Renal cortex interstitium (tissue), 15 donors: ENCODE results near the gene RAPGEF2. TPM values are rescaled to one million over a fixed set of nuclear protein-coding genes. Genes with fewer than 3 reads are reported as not detected.
"Not testable (repeated sequence)": the region's sequence is repeated elsewhere in the genome, so short reads cannot be mapped to it uniquely, and the experiment has no call there.

ENCODE experiments used
- DNase-seq, 11 donors: peaks; one replicate each; pipeline ENCODE4 v3.0.0-alpha.2; 2013; ENCODE audit warnings: low read depth in 9 of 11, low spot score in 4 of 11; ENCODE audit errors: extremely low read depth in 1 of 11
- long read RNA-seq, 16 experiments: transcript quantifications; one replicate each; lab custom pipeline, GENCODE V29; 2026
- polyA plus RNA-seq, 3 donors: library from polyadenylated mRNA; unstranded; fragments of 120-200 nt; gene quantifications; one replicate each; pipeline ENCODE4 v1.2.1, GENCODE V29; 2013; ENCODE audit not compliant: insufficient read length in 3 of 3

The RAPGEF2 gene
- polyA plus RNA-seq = 10 to 100 TPM; 45.0 to 51.6 (median 48.5) TPM
- long read RNA-seq, donor 1 = 0 reads
- long read RNA-seq, donor 2 = 0 reads
- long read RNA-seq, donor 3 = 0 reads
- long read RNA-seq, donor 4 = 0 reads
- long read RNA-seq, donor 5 = 0 reads
- long read RNA-seq, donor 6, partial matches to known transcripts = 5 of 5 reads
- long read RNA-seq, donor 6, other reads (novel, unspliced or antisense) = 0 of 5 reads
- long read RNA-seq, donor 7, partial matches to known transcripts = 0 of 1 reads
- long read RNA-seq, donor 7, other reads (novel, unspliced or antisense) = 0 of 1 reads
- long read RNA-seq, donor 8 = 0 reads
- long read RNA-seq, donor 9 = 0 reads
- long read RNA-seq, donor 10 = 0 reads
- long read RNA-seq, donor 11 = 0 reads
- long read RNA-seq, donor 12 = 0 reads
- long read RNA-seq, donor 13 = 0 reads
- long read RNA-seq, donor 14, partial matches to known transcripts = 0 of 1 reads
- long read RNA-seq, donor 14, other reads (novel, unspliced or antisense) = 0 of 1 reads
- long read RNA-seq, donor 15 = 0 reads
- long read RNA-seq, donor 16, partial matches to known transcripts = 38 of 39 reads
- long read RNA-seq, donor 16, other reads (novel, unspliced or antisense) = 0 of 39 reads

DNA sequence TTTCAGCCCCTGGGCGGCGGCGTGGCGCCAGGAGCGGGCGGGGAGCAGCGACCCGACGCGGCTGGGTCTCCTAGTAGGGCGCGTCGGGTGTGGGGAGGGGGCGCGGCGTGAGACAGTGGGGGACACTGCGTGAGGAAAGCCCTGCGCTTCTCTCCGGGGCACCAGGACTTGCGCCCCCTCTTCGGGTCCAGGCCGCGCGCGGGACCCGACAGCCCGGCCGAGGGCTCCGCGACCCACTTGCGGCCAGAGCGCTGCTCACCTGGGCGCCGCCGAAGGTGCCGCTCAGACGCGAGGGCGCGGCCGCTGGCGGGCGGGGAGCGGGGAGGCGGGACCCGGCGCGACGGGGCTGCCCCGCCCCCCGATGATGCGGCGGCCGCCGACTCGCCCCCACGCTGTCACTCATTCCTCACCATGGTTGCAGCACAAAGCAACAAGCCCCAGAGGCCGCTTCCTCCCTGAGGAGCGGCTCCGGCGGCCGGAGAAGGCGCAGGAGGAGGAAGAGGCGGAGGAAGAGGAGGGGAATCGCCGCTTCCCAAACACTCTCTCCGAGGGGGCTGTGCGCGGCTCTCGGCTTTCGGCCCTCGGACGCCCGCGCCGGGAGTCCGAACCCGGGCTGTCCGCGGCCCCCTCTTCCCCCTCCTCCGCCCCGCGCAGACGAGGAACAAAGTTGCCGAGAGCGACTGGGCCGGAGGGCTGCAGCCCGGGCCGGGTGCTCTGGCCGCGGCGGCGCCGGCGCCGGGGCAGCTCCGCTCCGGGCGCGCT, at the start of gene RAPGEF2:
Gene RAPGEF2 (plus strand): TSS at position 458 of the 762 bp plus-strand sequence. CDS start 1,084 bp downstream, outside the sequence.
- peak; percentile 80 to 93 (median 88) for DNase-seq

- no peak for DNase-seq
These were observed 47.0 kb upstream of the RAPGEF2 start for GRCh38 chr4:159055833-159056232.

DNA sequence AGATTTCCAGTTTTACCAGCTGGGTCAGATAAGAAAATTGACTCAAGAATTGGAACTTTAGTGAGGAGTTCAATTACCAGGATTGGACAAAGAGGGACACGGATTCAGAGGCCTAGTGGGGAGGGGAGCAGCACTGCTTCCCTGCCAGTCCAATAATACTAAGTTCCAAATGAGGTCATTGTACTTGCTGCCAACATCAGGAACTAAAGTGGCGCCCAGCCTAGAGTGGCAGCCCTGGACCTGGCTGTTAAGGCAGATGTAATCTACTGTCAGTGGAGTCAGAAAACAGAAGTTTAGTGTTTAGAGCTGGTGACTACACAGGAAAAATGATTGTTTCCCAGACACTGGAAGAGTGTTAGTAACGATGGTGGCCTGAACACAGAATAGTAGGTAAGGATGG, 42.7 kb upstream of the RAPGEF2 start:
- no peak for DNase-seq

- DNase-seq = no peak
These were observed 40.5 kb upstream of the RAPGEF2 start for GRCh38 chr4:159062381-159062780.

DNA sequence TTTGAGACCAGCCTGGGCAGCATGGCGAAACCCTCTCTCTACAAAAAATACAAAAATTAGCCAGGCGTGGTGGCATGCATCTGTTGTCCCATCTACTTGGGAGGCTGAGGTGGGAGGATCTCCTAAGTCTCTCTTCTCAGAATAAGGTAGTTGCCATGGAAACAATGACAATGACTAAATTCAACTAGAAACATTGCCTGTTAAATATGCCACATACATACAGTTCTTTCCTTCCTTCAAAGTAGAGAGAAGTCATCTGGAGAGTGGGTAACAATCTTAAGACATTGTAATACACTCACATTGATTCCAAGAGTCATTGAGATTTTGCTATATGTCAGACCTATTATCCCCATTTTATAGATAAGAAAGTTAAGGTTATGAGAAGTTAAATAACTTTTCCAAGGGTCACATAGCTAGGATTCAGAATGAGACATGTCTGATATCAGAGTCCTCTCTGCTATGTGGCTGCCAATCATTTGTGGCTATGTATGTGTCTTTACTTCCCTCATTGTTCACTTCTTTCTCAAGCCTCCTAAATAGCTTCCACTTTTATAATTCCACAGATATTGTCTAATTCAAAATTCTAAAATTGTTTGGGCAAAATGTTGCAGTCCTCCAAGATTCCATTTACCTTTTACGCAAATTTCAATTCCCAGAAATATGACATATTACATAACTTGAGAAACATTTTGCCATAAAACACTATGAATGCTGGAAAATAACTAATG, 37.2 kb upstream of the RAPGEF2 start:
- no peak for DNase-seq

DNA sequence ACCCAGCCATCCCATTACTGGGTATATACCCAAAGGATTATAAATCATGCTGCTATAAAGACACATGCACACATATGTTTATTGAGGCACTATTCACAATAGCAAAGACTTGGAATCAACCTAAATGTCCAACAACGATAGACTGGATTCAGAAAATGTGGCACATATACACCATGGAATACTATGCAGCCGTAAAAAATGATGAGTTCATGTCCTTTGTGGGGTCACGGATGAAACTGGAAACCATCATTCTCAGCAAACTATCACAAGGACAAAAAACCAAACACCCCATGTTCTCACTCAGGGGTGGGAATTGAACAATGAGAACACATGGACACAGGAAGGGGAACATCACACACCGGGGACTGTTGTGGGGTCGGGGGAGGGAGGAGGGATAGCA, 34.7 kb upstream of the RAPGEF2 start:
- DNase-seq = not testable (repeated sequence)

- DNase-seq = no peak
These were observed 33.0 kb upstream of the RAPGEF2 start for GRCh38 chr4:159069922-159070321.

DNA sequence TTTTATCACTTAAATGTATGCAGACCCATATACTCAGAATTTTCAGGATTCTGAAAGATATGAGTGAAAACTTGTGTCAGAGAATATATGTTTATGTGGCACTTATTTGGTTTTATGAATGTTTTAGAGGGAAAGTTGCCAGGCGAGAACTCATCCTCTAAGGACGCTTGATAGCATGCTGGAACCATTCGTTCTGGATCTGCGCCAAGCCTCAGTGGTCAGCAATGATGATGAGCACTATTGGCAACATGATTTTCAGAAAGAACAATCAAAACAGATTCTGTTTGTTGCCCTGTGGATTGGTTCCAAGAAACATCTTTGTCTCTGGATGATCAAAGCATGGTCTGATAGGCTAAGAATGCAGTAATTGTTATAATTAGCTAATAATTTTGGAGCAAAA, 32.1 kb upstream of the RAPGEF2 start:
- DNase-seq = no peak

- no peak for DNase-seq
These were observed 31.5 kb upstream of the RAPGEF2 start for GRCh38 chr4:159071178-159071968.

DNA sequence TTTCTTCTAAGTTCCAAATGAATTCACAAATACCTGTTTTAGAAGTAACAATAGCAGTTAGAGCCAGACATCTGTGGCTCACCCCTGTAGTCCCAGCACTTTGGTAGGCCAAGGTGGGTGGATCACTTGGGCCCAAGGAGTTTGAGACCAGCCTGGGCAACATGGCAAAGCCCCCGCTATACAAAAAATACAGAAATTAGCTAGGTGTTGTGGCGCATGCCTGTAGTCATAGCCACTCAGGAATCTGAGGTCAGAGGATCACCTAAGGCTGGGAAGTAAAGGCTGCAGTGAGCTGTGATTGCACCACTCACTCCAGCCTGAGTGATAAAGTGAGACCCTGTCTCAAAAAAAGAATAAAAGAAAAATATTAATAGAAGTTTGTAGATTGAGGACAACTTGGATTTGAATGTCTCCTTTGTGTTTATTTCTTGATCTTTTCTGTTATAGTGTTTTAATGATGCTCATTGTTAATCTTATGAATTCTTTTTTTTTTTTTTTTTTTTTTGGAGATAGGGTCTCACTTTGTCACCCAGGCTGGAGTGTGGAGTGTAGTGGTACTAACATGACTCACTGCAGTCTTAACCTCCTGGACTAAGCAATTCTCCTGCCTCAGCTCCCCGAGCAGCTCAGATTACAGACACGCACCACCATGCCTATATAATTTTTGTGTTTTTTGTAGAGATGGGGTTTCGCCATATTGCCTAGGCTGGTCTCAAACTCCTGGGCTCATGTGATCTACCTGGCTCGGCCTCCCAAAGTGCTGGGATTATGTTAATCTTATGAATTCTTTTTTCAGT, 30.7 kb upstream of the RAPGEF2 start:
- no peak for DNase-seq

DNA sequence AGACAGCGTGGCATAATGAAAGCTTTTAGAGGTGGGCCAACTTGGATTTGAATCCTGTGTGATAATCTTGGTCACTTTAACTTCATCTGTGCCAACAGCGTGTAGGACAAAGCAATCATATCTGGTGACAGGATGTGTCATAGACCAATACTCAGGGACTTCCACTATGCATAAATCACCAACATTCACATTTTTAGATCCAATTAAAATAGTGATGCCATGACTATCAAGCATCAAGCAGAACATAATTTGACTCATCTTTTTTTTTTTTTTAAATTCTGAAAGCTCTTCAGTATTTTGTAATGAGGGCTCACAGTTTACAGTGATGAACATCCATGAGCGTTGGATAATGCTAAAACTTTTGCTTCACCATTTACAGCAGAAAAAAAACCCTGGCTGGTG, 27.3 kb upstream of the RAPGEF2 start:
- no peak for DNase-seq

DNA sequence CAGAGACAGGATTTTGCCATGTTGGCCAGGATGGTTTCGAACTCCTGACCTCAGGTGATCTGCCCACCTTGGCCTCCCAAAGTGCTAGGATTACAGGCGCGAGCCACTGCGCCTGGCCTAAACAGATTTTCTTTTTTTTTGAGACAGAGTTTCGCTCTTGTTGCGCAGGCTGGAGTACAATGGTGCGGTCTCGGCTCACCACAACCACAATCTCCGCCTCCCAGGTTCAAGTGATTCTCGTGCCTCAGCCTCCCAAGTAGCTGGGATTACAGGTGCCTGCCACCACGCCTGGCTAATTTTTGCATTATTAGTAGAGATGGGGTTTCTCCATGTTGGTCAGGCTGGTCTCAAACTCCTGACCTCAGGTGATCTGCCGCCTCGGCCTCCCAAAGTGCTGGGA, 25.9 kb upstream of the RAPGEF2 start:
- DNase-seq = not testable (repeated sequence)

DNA sequence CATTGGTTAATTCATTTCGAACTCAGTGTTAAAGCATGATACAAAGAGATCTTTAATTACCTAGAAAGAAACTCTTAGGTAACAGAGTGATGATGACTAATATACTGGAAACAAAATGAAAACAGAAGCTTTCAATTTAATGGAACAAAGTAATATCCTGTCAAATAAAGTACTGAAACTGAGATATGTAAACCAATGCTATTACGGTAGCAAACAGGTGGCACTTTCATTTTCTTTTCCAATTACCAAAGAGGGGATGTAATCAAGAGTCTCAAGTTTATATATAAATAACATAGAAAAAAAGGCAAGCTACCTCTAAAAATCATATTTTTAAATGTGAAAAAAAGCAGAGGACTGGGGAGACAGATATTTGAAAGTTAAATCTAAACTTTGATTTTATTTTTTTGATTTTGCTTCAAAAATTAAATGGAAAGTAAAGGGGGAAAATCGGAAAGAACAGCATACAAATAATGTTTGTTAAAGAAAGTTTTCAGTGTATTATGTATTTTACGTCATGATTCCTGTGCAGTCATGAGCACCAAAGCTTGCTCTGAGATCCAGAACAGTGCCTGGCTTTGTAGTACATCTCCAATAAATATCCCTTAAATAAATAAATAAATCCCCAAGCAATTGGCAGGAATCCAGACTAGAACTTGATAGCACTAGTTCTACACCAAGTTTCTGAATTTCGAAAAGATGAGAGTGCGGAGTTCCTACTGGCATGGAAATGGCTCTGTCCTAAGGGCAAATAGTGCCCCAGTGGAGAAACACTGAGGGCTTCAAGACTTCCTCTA, 25.0 kb upstream of the RAPGEF2 start:
- DNase-seq = peak in 2 of 11 donors; percentile 12 to 13

DNA sequence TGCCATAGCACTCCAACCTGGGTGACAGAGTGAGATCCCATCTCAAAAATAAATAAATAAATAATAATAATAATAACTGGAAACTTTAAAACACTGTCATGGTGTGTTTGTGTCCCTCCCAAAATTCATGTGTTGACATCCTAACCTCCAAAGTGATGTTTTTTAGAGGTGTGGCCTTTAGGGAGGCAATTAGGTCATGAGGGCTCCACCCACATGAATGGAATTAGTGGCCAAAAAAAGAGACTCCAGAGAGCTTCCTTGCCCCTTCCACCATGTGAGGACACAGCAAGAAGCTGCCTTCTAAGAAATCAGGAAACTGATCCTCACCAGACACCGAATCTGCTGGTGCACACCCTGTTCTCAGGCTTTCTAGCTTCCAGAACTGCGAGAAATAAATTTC, 23.8 kb upstream of the RAPGEF2 start:
- DNase-seq = no peak

DNA sequence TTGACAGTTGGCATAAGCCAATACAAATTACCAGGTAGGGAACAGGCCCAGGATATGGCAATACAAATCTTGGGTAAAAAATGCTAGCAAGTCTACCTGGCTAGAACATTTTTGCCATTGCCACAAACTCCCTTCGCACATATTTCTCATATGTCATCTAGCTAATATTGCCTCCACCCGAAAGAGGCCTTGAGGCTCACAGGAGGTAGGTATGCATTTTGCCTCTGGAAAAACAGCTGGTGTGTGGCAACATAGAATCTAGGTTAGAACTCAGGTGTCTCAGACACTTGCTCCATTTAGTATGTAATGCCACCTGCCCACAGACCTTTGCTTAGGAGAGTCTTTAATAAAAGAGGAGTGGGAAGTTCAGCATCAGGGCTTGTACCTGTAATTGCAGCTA, 16.3 kb upstream of the RAPGEF2 start:
- no peak for DNase-seq

GRCh38 chr4:159090255-159090654, 12.6 kb upstream of the RAPGEF2 start:
- no peak for DNase-seq

- DNase-seq = not testable (repeated sequence)
These were observed 8.7 kb upstream of the RAPGEF2 start for GRCh38 chr4:159094156-159094555.
